Bone marrow (tissue), 2 donors: ENCODE results near the gene COG1.

Source experiments
- DNase-seq, 2 donors: peaks; one replicate each; lab custom pipeline; 2025; lab: John Stamatoyannopoulos, UW

The COG1 gene

GRCh38 chr17:73227944-73228343 lies 35.1 kb downstream of the COG1 start:
- DNase-seq: no peak

GRCh38 chr17:73228748-73229236 lies 35.9 kb downstream of the COG1 start:
- DNase-seq: peak in 1 of 2 donors; percentile 6

- DNase-seq: no peak
These were observed 37.2 kb downstream of the COG1 start for GRCh38 chr17:73230088-73230487.

GRCh38 chr17:73231395-73231794 lies 38.5 kb downstream of the COG1 start:
- DNase-seq: no peak

- peak; percentile 79 to 92 for DNase-seq
These were observed 39.2 kb downstream of the COG1 start for GRCh38 chr17:73231841-73232586.

- no peak for DNase-seq
These were observed 39.9 kb downstream of the COG1 start for GRCh38 chr17:73232587-73233373.

DNA sequence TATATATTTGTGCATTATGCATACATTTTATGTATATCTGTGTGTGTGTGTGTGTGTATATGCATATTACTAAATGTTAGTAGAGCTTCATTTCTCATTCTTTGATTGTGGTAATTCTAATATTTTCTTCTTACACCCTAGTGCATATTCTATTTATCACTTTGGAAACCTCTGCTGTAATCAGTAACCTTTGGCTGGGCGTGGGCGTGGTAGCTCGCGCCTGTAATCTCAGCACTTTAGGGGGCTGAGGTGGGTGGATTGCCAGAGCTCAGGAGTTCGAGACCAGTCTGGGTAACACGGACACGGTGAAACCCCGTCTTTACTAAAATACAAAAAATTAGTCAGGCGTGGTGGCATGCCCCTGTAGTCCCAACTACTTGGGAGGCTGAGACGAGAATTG lies 41.9 kb downstream of the COG1 start:
- no peak for DNase-seq

GRCh38 chr17:73237714-73238113 lies 44.9 kb downstream of the COG1 start:
- DNase-seq: no peak

DNA sequence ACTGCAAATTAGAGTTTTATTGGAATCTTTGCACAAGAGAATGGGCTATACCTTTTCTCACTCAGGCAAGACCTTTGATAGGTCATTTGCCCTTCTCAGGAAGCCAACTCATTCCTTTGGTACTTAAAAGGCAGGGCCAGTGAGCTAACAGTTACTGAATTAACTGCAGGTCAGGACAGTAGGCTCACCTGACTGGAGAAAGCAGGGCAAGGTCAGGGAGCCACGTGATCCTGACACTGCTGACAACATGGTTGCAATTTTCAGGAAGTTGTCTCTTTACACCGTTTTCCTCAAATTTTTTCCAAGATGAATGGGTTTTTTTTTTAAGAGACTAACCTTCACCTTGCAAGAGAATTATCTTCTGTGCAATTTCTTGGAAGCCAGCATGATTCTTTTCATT lies 47.7 kb downstream of the COG1 start:
- DNase-seq: no peak

DNA sequence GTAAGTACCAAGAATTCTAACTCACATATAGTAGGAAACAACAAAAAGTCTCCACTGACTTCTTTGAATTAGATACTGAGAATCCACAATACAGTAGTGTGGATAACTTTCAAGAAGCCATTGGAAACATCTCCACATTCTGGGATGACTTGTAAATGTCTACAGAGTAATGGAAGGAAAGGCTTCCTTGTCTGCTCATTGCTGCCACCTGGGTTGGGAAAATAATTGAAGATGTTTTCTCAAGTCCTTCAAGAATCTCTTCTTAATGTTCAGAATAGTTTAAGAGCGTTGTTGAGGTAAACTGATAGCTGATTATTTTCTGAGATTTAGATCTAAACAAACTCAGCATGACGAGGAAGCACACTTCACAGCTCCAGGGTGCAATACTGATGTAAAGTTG lies 54.9 kb downstream of the COG1 start:
- no peak for DNase-seq

DNA sequence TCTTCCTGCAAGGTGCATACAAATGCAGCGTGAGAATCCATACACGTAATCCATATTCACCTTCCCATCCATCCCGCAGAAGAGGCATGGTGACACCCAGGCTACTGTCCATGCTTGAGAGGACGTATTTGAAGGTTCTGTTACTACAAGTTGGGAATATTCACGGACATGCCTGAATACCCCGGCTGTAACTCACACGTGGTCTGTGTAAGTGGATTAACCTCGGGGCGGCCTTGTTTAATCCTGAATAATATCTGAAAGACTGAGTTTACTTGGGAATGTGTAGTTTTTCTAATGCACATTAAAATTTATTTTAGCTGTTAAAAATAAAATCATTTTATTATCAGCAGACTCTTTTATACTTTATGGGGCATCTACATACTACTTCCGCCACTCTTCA lies 55.7 kb downstream of the COG1 start:
- DNase-seq: no peak

DNA sequence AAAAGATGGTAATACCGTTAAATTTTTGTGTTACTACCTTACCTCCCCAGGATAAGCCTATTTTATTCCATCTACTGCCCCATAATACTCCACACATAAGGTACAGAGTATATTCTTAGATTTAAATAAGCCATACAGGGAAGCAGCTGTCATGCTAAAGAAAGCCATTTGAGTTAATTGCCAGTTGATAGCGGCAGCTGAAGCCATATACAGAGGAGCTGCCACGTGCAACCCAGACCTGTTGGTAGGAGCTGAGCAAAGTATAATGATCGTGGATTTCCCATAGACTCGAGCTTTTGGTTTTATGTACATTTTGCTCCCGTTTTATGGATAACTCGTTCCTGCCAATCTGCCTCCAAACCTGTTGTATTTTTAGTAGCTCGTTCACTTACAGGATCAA lies 56.8 kb downstream of the COG1 start:
- no peak for DNase-seq

DNA sequence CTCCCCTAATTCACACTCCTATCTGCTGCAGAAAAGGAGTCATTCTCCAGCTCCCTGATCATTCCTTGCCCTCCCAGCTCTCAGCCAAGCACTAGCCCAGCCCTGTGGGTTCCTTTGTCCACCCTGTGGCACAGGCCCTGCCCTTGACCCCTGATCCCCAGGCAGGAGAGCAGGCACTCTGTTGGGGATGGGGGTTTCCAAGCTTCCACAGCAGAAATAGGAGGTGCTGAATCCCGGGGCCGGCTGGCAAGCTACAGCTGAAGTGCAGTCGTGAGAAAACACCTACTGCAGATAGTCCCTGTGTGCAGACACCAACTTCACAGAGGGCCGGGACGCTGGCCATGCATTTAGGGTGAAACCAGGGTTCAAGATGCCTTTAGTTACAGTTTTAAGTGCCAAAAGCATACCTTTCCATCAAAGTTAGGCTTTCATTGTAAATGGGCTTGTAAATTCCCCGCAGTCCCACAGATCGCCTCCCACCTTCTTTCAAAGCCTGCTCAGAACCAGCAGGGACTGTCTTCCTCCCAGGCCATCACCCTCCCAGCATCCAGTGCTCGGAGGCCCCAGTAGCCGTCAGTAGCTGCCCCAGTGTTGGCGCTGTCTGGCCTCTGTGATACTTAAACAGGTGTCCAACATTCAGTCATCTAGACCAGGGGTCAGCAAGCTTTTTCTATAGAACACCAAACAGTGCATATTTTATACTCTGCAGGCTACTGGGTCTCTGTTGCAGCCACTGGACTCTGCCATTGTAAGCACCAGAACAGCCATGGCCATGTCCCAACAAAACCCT lies 58.2 kb downstream of the COG1 start:
- no peak for DNase-seq

- DNase-seq: no peak
These were observed 59.0 kb downstream of the COG1 start for GRCh38 chr17:73251871-73252270.

- peak in 1 of 2 donors; percentile 31 for DNase-seq
These were observed 62.9 kb downstream of the COG1 start for GRCh38 chr17:73255671-73256181.

DNA sequence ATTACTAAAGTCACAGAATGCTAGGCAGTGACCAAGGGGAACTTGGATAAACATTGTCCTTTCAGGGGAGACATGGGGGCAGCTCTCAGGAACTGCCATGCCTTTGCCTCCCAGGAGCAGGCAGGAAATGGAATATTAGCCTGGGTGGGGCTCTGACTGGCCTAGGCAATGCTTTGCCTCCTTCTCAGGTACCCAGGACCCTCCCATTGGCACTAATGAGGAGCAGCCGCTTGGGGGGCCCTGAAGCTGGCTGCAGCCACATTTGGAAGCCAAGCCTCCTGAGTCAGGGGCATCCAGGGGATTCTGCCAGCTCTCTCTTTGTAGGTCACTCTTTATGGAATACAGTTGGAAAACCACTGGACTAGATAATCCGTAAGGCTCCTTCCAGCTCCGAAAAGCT lies 63.4 kb downstream of the COG1 start:
- no peak for DNase-seq

DNA sequence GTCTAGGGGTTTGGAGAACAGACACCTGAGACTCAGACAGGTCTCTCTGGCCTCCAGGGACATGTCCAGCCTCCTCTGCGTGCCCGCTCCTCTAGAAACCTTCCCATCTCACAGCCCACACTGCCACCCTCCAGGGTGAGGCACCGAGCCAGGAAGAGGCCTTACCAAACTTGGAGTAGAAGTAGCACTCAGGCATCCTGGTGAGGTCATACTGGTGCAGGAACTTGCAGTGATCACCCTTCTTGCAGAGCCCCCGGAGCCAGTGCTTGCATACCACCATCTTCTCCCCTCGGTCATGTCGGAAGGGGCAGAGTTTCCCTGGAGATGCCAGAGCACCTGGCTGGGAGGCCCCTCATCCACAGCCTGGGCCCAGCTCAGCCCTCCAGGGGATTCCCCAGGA lies 64.7 kb downstream of the COG1 start:
- DNase-seq: no peak
